HuH-7.5 (cell line): ENCODE data around the gene CYP46A1.

Source experiments
- DNase-seq: peaks from one replicate; pipeline ENCODE4 v3.0.0; 2011; ENCODE audit warnings: low spot score

Gene CYP46A1

GRCh38 chr14:99716091-99716849 lies 32.2 kb downstream of the CYP46A1 start:
- DNase-seq: no peak

GRCh38 chr14:99716850-99717681 lies 33.0 kb downstream of the CYP46A1 start:
- DNase-seq: no peak

- DNase-seq: no peak
These were observed 33.5 kb downstream of the CYP46A1 start for GRCh38 chr14:99717682-99718013.

GRCh38 chr14:99718031-99718810 lies 34.1 kb downstream of the CYP46A1 start:
- DNase-seq: no peak

GRCh38 chr14:99718811-99719192 lies 34.7 kb downstream of the CYP46A1 start:
- DNase-seq: no peak

- no peak for DNase-seq
These were observed 37.1 kb downstream of the CYP46A1 start for GRCh38 chr14:99720941-99721791.

GRCh38 chr14:99721792-99722516 lies 37.9 kb downstream of the CYP46A1 start:
- DNase-seq: no peak

- DNase-seq: no peak
These were observed 38.6 kb downstream of the CYP46A1 start for GRCh38 chr14:99722741-99723140.

- DNase-seq: no peak
These were observed 40.2 kb downstream of the CYP46A1 start for GRCh38 chr14:99724196-99724891.

- no peak for DNase-seq
These were observed 41.1 kb downstream of the CYP46A1 start for GRCh38 chr14:99724939-99725773.

- DNase-seq: no peak
These were observed 41.9 kb downstream of the CYP46A1 start for GRCh38 chr14:99725774-99726537.

- DNase-seq: no peak
These were observed 42.5 kb downstream of the CYP46A1 start for GRCh38 chr14:99726538-99727095.

GRCh38 chr14:99727096-99727870 lies 43.2 kb downstream of the CYP46A1 start:
- DNase-seq: no peak

GRCh38 chr14:99728231-99728920 lies 44.3 kb downstream of the CYP46A1 start:
- no peak for DNase-seq

GRCh38 chr14:99728981-99729451 lies 44.9 kb downstream of the CYP46A1 start:
- no peak for DNase-seq

- DNase-seq: peak; percentile 96
These were observed 46.1 kb downstream of the CYP46A1 start for GRCh38 chr14:99729991-99730875.
